Measurements from ENCODE around the gene NR1H4.
"Not testable (repeated sequence)": the region's sequence is repeated elsewhere in the genome, so short reads cannot be mapped to it uniquely, and the experiment has no call there.

NR1H4 gene

DNA sequence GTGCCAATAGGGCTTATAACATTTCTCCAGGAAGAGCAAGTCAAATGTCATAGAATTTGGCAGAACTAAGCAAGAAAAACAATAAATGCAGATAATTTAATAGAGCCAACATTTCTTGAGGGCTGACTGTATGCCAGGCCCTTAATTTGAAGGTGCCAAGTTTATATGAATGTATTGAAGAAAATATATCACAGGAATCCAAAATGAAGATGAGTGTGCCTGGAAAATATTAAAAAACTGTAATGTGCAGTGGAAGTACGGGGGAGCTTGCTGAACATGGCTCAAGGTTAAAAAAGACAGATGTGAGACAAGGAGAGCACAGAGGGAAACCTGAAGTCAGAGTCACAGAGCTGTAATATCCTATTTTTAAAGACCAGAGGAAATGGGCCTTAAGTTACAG, 16.4 kb downstream of the NR1H4 start:
- WGBS (ENCODE audit: insufficient coverage, insufficient read length): no CpG with 5 or more reads among the region's 1 CpG
- H3K4me1 ChIP-seq (ENCODE audit: control insufficient read depth, insufficient read depth, low read length): no peaks in the 10 kb centered on the region
- H3K4me3 ChIP-seq (ENCODE audit: low read length): no peak overlapping the region
- H3K27me3 ChIP-seq (ENCODE audit: control insufficient read depth, insufficient read depth, low read length): no peaks in the 10 kb centered on the region
- H3K9me3 ChIP-seq (ENCODE audit: control insufficient read depth, insufficient read depth, low read length): no peaks in the 10 kb centered on the region
- no peak for DNase-seq (ENCODE audit: low read depth, low spot score)
- no peaks in the 10 kb centered on the region for H3K36me3 ChIP-seq (ENCODE audit: control insufficient read depth, insufficient read depth, low read length)
- no peak overlapping the region for H3K27ac ChIP-seq (ENCODE audit: low read length)

DNA sequence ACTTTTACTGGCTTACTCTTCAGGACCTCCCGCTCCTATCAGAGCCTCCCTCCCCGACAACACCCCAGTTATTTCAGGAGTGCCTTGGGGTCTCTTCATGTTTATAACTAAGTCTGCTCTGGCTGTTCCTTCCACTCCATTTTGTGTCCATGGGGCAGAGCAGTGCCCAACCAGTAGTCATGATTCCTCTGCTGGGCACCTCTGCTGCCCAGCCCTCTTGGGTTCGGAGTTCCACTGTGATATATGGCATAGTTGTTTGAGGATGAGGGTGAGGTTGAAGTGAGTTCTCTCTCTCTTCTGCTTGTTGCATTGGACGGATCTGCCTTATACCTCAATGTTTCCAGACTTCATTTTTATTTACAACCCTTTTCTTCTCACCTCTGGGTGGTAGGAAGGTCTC, 17.4 kb downstream of the NR1H4 start:
- no peak overlapping the region for H3K4me3 ChIP-seq (ENCODE audit: low read length)
- H3K4me1 ChIP-seq (ENCODE audit: control insufficient read depth, insufficient read depth, low read length): no peaks in the 10 kb centered on the region
- H3K36me3 ChIP-seq (ENCODE audit: control insufficient read depth, insufficient read depth, low read length): no peaks in the 10 kb centered on the region
- H3K9me3 ChIP-seq (ENCODE audit: control insufficient read depth, insufficient read depth, low read length): no peaks in the 10 kb centered on the region
- H3K27me3 ChIP-seq (ENCODE audit: control insufficient read depth, insufficient read depth, low read length): no peaks in the 10 kb centered on the region
- no peak for DNase-seq (ENCODE audit: low read depth, low spot score)
- no peak overlapping the region for H3K27ac ChIP-seq (ENCODE audit: low read length)
- WGBS (ENCODE audit: insufficient coverage, insufficient read length): no CpG with 5 or more reads among the region's 4 CpGs

DNA sequence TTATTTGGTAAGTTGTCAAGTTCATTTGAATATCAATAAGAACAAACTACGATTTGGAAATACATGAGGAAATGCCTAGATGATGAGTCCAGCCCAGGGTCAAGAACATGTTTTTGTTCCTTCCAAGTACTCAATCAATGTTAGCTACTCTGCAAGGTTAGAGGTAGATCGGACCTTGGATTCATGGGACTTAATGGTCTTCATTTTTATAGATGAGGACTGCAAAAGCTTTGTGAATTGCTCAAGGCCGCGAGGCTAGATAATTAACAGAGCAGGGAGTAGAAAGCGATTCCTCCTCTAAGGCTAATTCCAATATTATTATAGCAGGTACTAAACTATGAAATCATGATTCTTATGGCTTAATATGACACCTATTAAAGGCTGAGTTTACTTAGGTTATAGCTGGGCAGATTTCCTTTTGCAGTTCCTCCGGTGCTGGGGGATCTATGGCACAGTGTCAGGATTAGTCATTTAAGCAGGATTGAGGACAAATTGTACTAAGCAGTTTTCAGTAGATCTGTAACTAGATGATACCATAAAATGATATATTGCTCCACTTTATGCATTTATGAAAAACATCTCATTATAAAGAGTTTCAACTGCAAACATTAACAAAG, 19.8 kb downstream of the NR1H4 start:
- no peaks in the 10 kb centered on the region for H3K4me1 ChIP-seq (ENCODE audit: control insufficient read depth, insufficient read depth, low read length)
- no peaks in the 10 kb centered on the region for H3K27me3 ChIP-seq (ENCODE audit: control insufficient read depth, insufficient read depth, low read length)
- no peaks in the 10 kb centered on the region for H3K36me3 ChIP-seq (ENCODE audit: control insufficient read depth, insufficient read depth, low read length)
- no peak for DNase-seq (ENCODE audit: low read depth, low spot score)
- H3K4me3 ChIP-seq (ENCODE audit: low read length): no peak overlapping the region
- no peak overlapping the region for H3K27ac ChIP-seq (ENCODE audit: low read length)
- no peaks in the 10 kb centered on the region for H3K9me3 ChIP-seq (ENCODE audit: control insufficient read depth, insufficient read depth, low read length)
- no CpG with 5 or more reads among the region's 6 CpGs for WGBS (ENCODE audit: insufficient coverage, insufficient read length)

DNA sequence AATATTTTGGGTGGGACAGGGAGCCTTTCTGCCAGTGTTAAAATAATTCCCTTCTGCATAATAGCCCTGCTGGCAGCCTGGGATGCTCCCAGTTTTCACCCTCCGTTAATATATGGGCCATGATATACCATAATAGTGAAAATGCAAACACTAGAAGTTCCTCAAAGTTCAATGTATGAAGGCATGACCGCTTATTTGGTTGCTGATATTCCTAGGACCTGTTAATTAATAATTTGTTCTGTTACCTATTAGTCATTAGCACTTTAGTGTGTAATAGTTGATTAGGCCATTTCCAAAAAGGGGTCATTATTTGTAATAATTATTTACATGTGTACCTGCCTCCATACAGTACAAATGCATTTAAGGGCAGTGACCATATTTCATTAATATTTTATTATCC, 20.4 kb downstream of the NR1H4 start:
- Histone ChIP-seq H3K4me1 (ENCODE audit: control insufficient read depth, insufficient read depth, low read length) (no peaks in the 10 kb centered on the region), H3K4me3 (ENCODE audit: low read length) (no peak overlapping the region), H3K27me3 (ENCODE audit: control insufficient read depth, insufficient read depth, low read length) (no peaks in the 10 kb centered on the region), H3K36me3 (ENCODE audit: control insufficient read depth, insufficient read depth, low read length) (no peaks in the 10 kb centered on the region), H3K9me3 (ENCODE audit: control insufficient read depth, insufficient read depth, low read length) (no peaks in the 10 kb centered on the region), H3K27ac (ENCODE audit: low read length) (no peak overlapping the region)
- WGBS (ENCODE audit: insufficient coverage, insufficient read length): no CpG with 5 or more reads among the region's 2 CpGs
- no peak for DNase-seq (ENCODE audit: low read depth, low spot score)

DNA sequence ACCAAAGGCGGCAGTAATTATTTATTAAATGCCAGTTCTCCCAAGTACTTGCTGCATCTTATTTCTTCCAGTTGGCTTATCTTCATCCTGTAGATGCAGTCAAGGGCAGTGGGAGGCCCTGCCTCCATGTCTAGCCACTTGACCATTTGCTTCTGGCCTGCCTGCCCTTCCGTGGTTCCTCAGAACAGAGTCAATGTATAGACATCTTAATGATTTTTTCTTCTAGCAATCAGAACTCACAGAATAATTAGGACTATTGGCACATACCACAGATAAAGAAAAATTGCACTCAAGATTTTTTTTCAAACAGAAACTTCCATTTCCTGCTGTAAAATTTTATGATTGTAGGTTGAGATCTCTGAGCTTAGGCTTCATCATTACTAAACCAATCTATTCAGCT, 20.9 kb downstream of the NR1H4 start:
- no peak overlapping the region for H3K27ac ChIP-seq (ENCODE audit: low read length)
- no peak for DNase-seq (ENCODE audit: low read depth, low spot score)
- H3K4me1 ChIP-seq (ENCODE audit: control insufficient read depth, insufficient read depth, low read length): no peaks in the 10 kb centered on the region
- no peaks in the 10 kb centered on the region for H3K27me3 ChIP-seq (ENCODE audit: control insufficient read depth, insufficient read depth, low read length)
- no peaks in the 10 kb centered on the region for H3K36me3 ChIP-seq (ENCODE audit: control insufficient read depth, insufficient read depth, low read length)
- no peaks in the 10 kb centered on the region for H3K9me3 ChIP-seq (ENCODE audit: control insufficient read depth, insufficient read depth, low read length)
- H3K4me3 ChIP-seq (ENCODE audit: low read length): no peak overlapping the region
- WGBS (ENCODE audit: insufficient coverage, insufficient read length): no CpG with 5 or more reads among the region's 2 CpGs

DNA sequence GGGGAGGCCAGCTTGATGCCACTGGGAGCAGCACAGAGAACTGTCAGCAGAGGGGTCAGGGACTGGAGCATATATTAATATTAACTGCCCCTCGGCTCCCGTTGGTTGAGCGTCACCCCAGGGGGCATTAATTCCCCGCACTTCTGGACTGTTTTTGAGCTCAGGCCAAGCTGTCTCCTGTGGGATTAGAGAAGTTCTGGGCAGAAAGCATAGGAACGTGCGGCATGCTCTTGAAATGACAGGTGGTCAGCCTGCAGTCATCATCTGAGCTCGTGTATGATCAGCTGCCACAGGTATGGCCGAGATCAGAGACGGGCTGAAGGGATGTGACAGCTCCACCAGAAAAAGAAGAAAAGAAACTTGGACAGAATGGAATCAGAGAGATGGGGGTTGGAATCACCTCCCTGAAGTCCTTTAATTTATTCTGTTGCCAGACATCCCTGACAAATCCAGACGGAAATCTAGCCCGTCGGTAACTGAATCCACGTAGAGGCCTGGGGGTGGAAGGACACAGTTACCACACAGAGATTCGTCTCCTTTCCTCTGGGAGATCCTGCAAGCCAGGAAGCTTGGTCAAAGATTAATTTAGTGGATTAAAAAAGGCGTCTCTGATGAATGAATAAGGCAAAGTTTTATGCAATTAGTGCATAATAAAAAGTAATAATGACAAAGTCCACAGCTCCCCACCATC, 23.6 kb downstream of the NR1H4 start:
- Histone ChIP-seq H3K9me3 (ENCODE audit: control insufficient read depth, insufficient read depth, low read length) (no peaks in the 10 kb centered on the region), H3K27ac (ENCODE audit: low read length) (no peak overlapping the region), H3K4me1 (ENCODE audit: control insufficient read depth, insufficient read depth, low read length) (no peaks in the 10 kb centered on the region), H3K4me3 (ENCODE audit: low read length) (no peak overlapping the region), H3K27me3 (ENCODE audit: control insufficient read depth, insufficient read depth, low read length) (no peaks in the 10 kb centered on the region), H3K36me3 (ENCODE audit: control insufficient read depth, insufficient read depth, low read length) (no peaks in the 10 kb centered on the region)
- WGBS (ENCODE audit: insufficient coverage, insufficient read length): no CpG with 5 or more reads among the region's 15 CpGs
- DNase-seq (ENCODE audit: low read depth, low spot score): no peak

DNA sequence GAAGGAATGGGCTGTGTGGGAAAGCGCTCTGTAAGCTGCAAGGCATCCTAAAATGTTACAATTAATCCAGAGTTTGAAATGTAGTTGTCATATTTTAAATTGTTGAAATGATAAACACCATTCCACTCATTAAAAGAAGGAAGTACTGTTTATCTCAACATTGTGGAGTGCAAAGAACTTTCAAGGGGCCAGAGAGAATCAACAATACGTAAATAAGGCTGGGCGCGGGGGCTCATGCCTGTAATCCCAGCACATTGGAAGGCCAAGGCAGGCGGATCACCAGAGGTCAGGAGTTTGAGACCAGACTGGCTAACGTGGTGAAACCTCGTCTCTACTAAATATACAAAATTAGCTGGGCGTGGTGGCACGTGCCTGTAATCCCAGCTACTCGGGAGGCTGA, 24.5 kb downstream of the NR1H4 start:
- Histone ChIP-seq H3K4me1 (ENCODE audit: control insufficient read depth, insufficient read depth, low read length) (no peaks in the 10 kb centered on the region), H3K27ac (ENCODE audit: low read length) (no peak overlapping the region), H3K4me3 (ENCODE audit: low read length) (no peak overlapping the region), H3K27me3 (ENCODE audit: control insufficient read depth, insufficient read depth, low read length) (no peaks in the 10 kb centered on the region), H3K9me3 (ENCODE audit: control insufficient read depth, insufficient read depth, low read length) (no peaks in the 10 kb centered on the region), H3K36me3 (ENCODE audit: control insufficient read depth, insufficient read depth, low read length) (no peaks in the 10 kb centered on the region)
- no CpG with 5 or more reads among the region's 10 CpGs for WGBS (ENCODE audit: insufficient coverage, insufficient read length)
- no peak for DNase-seq (ENCODE audit: low read depth, low spot score)

DNA sequence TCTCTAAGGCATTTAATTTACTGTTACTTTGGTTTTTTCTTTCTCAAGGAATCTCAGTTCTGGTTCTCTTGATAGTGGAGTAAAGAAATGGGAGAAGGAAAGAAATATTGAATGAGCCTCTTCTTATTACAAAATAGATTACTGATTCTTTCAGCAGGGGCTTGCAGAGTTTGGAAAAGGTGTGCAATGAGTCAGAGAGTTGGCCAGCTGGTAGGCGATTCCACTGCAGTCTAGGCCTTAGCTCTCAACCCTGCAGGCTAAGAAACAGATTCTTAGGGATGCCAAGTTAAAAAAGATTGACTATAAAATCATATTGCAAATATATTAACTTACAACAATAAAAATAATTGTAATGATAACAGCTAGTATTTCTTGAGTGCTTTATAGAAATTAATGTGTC, 25.8 kb downstream of the NR1H4 start:
- Histone ChIP-seq H3K27ac (ENCODE audit: low read length) (no peak overlapping the region), H3K4me3 (ENCODE audit: low read length) (no peak overlapping the region), H3K4me1 (ENCODE audit: control insufficient read depth, insufficient read depth, low read length) (no peaks in the 10 kb centered on the region), H3K36me3 (ENCODE audit: control insufficient read depth, insufficient read depth, low read length) (no peaks in the 10 kb centered on the region), H3K27me3 (ENCODE audit: control insufficient read depth, insufficient read depth, low read length) (no peaks in the 10 kb centered on the region), H3K9me3 (ENCODE audit: control insufficient read depth, insufficient read depth, low read length) (no peaks in the 10 kb centered on the region)
- no peak for DNase-seq (ENCODE audit: low read depth, low spot score)
- no CpG with 5 or more reads among the region's 1 CpG for WGBS (ENCODE audit: insufficient coverage, insufficient read length)

DNA sequence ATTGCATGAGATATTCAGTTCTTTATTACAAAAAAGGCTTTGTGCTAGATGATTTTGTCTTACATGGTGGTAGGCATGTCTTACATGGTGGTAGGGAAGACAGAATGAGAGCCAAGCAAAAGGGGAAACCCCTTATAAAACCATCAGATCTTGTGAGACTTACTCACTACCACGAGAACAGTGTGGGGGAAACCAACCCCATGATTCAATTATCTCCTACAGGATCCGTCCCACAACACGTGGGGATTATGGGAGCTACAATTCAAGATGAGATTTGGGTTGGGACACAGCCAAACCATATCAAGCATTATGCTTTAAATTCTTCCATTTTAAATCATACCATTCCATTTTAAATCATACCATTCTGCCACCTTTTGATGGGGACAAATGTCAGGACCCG, 29.1 kb downstream of the NR1H4 start:
- WGBS (ENCODE audit: insufficient coverage, insufficient read length): no CpG with 5 or more reads among the region's 4 CpGs
- H3K27me3 ChIP-seq (ENCODE audit: control insufficient read depth, insufficient read depth, low read length); H3K9me3 ChIP-seq (ENCODE audit: control insufficient read depth, insufficient read depth, low read length); H3K4me1 ChIP-seq (ENCODE audit: control insufficient read depth, insufficient read depth, low read length); H3K4me3 ChIP-seq (ENCODE audit: low read length); H3K36me3 ChIP-seq (ENCODE audit: control insufficient read depth, insufficient read depth, low read length); DNase-seq (ENCODE audit: low read depth, low spot score); H3K27ac ChIP-seq (ENCODE audit: low read length): not testable (repeated sequence)

DNA sequence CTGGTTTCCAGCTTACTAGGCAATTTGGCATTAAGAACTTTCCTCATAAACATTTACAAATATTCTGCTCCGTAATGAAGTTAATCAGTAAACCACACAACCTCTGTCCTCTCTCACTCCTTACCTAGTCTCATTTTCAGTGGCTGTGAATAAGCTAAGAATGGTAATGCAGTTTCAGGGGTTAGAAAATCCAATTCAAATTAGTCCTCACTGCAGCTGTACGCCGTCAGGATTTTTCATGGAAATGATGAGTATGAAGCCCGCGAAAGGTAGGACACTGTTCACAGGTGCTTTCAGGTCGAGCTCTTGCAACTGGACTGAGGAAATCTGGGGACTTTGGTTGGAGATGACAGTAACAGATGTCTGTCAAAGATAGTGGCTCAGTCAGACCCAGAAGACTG, 29.6 kb downstream of the NR1H4 start:
- DNase-seq (ENCODE audit: low read depth, low spot score): no peak
- Histone ChIP-seq H3K4me3 (ENCODE audit: low read length) (no peak overlapping the region), H3K27me3 (ENCODE audit: control insufficient read depth, insufficient read depth, low read length) (no peaks in the 10 kb centered on the region), H3K36me3 (ENCODE audit: control insufficient read depth, insufficient read depth, low read length) (no peaks in the 10 kb centered on the region), H3K4me1 (ENCODE audit: control insufficient read depth, insufficient read depth, low read length) (no peaks in the 10 kb centered on the region), H3K9me3 (ENCODE audit: control insufficient read depth, insufficient read depth, low read length) (no peaks in the 10 kb centered on the region), H3K27ac (ENCODE audit: low read length) (no peak overlapping the region)
- no CpG with 5 or more reads among the region's 6 CpGs for WGBS (ENCODE audit: insufficient coverage, insufficient read length)

DNA sequence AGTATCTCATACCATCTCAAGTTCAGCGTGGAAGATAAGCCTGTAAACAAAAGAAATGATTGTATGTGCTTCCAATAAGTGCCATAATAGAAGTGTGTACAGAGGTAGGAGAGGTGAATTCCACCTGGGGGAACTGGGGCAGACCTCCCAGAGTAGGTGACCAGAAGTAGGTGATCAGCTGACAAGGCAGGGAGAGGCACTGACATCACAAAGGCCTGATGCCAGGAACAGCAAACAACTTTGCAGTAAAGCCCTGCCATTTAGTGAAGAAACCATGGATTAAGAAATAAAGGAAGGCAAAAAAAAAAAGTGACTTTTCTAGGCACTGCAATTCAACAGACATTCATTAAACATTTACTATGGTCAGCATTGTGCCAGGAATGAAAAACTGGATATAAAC, 31.1 kb downstream of the NR1H4 start:
- no peak for DNase-seq (ENCODE audit: low read depth, low spot score)
- H3K4me3 ChIP-seq (ENCODE audit: low read length): no peak overlapping the region
- no peaks in the 10 kb centered on the region for H3K9me3 ChIP-seq (ENCODE audit: control insufficient read depth, insufficient read depth, low read length)
- no peaks in the 10 kb centered on the region for H3K36me3 ChIP-seq (ENCODE audit: control insufficient read depth, insufficient read depth, low read length)
- H3K4me1 ChIP-seq (ENCODE audit: control insufficient read depth, insufficient read depth, low read length): no peaks in the 10 kb centered on the region
- no peak overlapping the region for H3K27ac ChIP-seq (ENCODE audit: low read length)
- no CpG with 5 or more reads among the region's 1 CpG for WGBS (ENCODE audit: insufficient coverage, insufficient read length)
- H3K27me3 ChIP-seq (ENCODE audit: control insufficient read depth, insufficient read depth, low read length): no peaks in the 10 kb centered on the region

Measured in iPS DF 6.9 (cell line).